ENCODE data around the gene LRRC71. TPM values are rescaled to one million over a fixed set of nuclear protein-coding genes. Genes with fewer than 3 reads are reported as not detected.

LRRC71 gene
- total and polyA plus RNA-seq, 10 of the 15 experiments (the other 5 are each of a cell fraction or from before 2014, with no cell fraction given), result not detected

GRCh38 chr1:156908541-156908940, 11.9 kb upstream of the LRRC71 start (continued):
- TF ChIP-seq TCF3 (IDR thresholded peaks at IDR 0.05; ENCODE audit: borderline replicate concordance, insufficient read depth, low read depth, low read length) (no peak), SIN3A (IDR thresholded peaks at IDR 0.05; ENCODE audit: low read depth, low read length) (no peak), E2F4 (IDR thresholded peaks at IDR 0.05; ENCODE audit: low read depth, low read length) (no peak)

GRCh38 chr1:156908955-156909354, 11.5 kb upstream of the LRRC71 start:
- ChIA-PET RAD21 (ENCODE audit: unreplicated experiment) (interaction anchor here (5.6 kb wide), 1 partner anchor 165 kb away, joined by 33 read pairs; no protein-coding TSS in a partner anchor), CTCF (interaction anchor here (0.7 to 4.7 kb wide), 5 partner anchors 10 to 245 kb away, joined by 3 to 47 read pairs (median 3); no protein-coding TSS in a partner anchor), SMC1A (ENCODE audit: uncharacterized antibody, unreplicated experiment) (interaction anchor here (3.6 kb wide), 1 partner anchor 165 kb away, joined by 19 read pairs; no protein-coding TSS in a partner anchor), POLR2A (no interaction called here)
- no peak overlapping the region for H3K27ac ChIP-seq (ENCODE audit: control insufficient read depth, insufficient read depth)
- ATAC-seq, result no peak
- H3K4me1 ChIP-seq (ENCODE audit: control insufficient read depth, insufficient read depth, low read length), result no peaks in the 10 kb centered on the region
- no peaks in the 10 kb centered on the region for H3K79me2 ChIP-seq (ENCODE audit: control insufficient read depth, insufficient read depth, low read length)
- 44% methylated on average over 10 of the region's 10 CpGs for WGBS (ENCODE audit: insufficient coverage, insufficient replicate concordance, low lambda C conversion rate, missing lambda C conversion rate)
- H3K27me3 ChIP-seq (replicated peaks in 1 of 2; ENCODE audit: control insufficient read depth in 2 of 2, insufficient read depth in 2 of 2, low read length in 1 of 2), result peaks cover 0 to 2% of the 10 kb centered on the region in 2 experiments; a peak in 3 of 4 replicates
- H4K20me1 ChIP-seq (ENCODE audit: control insufficient read depth, insufficient read depth), result no peaks in the 10 kb centered on the region
- in situ Hi-C loops (cut with MboI) (no loop called here), intact Hi-C loops (cut with micrococcal nuclease; ENCODE audit: unreplicated experiment) (no loop called here)
- H3K9ac ChIP-seq (ENCODE audit: control insufficient read depth, insufficient read depth, low read length), result no peak overlapping the region
- BruUV-seq (replicated peaks), result no TSS peak
- DNase-seq (ENCODE audit: low read depth, low spot score), result no peak
- H3K9me3 ChIP-seq (replicated peaks; ENCODE audit: control insufficient read depth, insufficient read depth, low read length), result no peaks in the 10 kb centered on the region
- no peaks in the 10 kb centered on the region for H3K36me3 ChIP-seq (ENCODE audit: control insufficient read depth in 2 of 2, insufficient read depth in 2 of 2, low read length in 1 of 2)
- no peak overlapping the region for H3K4me3 ChIP-seq
- H2AFZ ChIP-seq (ENCODE audit: control insufficient read depth, low read depth, low read length), result no peak overlapping the region
- FAIRE-seq, result no peak
- H3K4me2 ChIP-seq (ENCODE audit: control insufficient read depth, insufficient read depth), result no peak overlapping the region
- TF ChIP-seq SPI1 (IDR thresholded peaks at IDR 0.05; ENCODE audit: borderline replicate concordance, insufficient read depth, low read depth, low read length), result no peak
- no peak for TF ChIP-seq POU2F2 (IDR thresholded peaks at IDR 0.05; ENCODE audit: borderline replicate concordance, low read depth, low read length)
- TF ChIP-seq, protein P1, sequence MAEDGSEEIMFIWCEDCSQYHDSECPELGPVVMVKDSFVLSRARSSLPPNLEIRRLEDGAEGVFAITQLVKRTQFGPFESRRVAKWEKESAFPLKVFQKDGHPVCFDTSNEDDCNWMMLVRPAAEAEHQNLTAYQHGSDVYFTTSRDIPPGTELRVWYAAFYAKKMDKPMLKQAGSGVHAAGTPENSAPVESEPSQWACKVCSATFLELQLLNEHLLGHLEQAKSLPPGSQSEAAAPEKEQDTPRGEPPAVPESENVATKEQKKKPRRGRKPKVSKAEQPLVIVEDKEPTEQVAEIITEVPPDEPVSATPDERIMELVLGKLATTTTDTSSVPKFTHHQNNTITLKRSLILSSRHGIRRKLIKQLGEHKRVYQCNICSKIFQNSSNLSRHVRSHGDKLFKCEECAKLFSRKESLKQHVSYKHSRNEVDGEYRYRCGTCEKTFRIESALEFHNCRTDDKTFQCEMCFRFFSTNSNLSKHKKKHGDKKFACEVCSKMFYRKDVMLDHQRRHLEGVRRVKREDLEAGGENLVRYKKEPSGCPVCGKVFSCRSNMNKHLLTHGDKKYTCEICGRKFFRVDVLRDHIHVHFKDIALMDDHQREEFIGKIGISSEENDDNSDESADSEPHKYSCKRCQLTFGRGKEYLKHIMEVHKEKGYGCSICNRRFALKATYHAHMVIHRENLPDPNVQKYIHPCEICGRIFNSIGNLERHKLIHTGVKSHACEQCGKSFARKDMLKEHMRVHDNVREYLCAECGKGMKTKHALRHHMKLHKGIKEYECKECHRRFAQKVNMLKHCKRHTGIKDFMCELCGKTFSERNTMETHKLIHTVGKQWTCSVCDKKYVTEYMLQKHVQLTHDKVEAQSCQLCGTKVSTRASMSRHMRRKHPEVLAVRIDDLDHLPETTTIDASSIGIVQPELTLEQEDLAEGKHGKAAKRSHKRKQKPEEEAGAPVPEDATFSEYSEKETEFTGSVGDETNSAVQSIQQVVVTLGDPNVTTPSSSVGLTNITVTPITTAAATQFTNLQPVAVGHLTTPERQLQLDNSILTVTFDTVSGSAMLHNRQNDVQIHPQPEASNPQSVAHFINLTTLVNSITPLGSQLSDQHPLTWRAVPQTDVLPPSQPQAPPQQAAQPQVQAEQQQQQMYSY (CRISPR knock-in tag; IDR thresholded peaks at IDR 0.05), result no peak
- TF ChIP-seq MYB (IDR thresholded peaks at IDR 0.05; ENCODE audit: borderline replicate concordance, low read depth, low read length), result no peak
- no peak for TF ChIP-seq TBL1XR1 (IDR thresholded peaks at IDR 0.05; ENCODE audit: low read depth, low read length)
- TF ChIP-seq, protein P2, sequence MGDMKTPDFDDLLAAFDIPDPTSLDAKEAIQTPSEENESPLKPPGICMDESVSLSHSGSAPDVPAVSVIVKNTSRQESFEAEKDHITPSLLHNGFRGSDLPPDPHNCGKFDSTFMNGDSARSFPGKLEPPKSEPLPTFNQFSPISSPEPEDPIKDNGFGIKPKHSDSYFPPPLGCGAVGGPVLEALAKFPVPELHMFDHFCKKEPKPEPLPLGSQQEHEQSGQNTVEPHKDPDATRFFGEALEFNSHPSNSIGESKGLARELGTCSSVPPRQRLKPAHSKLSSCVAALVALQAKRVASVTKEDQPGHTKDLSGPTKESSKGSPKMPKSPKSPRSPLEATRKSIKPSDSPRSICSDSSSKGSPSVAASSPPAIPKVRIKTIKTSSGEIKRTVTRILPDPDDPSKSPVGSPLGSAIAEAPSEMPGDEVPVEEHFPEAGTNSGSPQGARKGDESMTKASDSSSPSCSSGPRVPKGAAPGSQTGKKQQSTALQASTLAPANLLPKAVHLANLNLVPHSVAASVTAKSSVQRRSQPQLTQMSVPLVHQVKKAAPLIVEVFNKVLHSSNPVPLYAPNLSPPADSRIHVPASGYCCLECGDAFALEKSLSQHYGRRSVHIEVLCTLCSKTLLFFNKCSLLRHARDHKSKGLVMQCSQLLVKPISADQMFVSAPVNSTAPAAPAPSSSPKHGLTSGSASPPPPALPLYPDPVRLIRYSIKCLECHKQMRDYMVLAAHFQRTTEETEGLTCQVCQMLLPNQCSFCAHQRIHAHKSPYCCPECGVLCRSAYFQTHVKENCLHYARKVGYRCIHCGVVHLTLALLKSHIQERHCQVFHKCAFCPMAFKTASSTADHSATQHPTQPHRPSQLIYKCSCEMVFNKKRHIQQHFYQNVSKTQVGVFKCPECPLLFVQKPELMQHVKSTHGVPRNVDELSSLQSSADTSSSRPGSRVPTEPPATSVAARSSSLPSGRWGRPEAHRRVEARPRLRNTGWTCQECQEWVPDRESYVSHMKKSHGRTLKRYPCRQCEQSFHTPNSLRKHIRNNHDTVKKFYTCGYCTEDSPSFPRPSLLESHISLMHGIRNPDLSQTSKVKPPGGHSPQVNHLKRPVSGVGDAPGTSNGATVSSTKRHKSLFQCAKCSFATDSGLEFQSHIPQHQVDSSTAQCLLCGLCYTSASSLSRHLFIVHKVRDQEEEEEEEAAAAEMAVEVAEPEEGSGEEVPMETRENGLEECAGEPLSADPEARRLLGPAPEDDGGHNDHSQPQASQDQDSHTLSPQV (IDR thresholded peaks at IDR 0.05), result no peak
- no peak for TF ChIP-seq ZNF24 (IDR thresholded peaks at IDR 0.05)
- TF ChIP-seq FOS (IDR thresholded peaks at IDR 0.05; ENCODE audit: borderline replicate concordance, extremely low read depth, insufficient read length), result no peak
- TF ChIP-seq HDGF (IDR thresholded peaks at IDR 0.05), result no peak
- no peak for TF ChIP-seq SMARCA5 (IDR thresholded peaks at IDR 0.05)
- TF ChIP-seq CBX5 (IDR thresholded peaks at IDR 0.05; ENCODE audit: low read depth), result no peak

Data from GM12878 (cell line).